GM23338 (cell line): ENCODE measurements around the gene KCNQ5. TPM values are rescaled to one million over a fixed set of nuclear protein-coding genes. Genes with fewer than 3 reads are reported as not detected.

Source experiments
- ATAC-seq: fragments of 200-7000 bp; cut with Tn5 transposase; 3 replicates; pipeline ENCODE4 v1.9.1; 2020
- DNase-seq: peaks from one replicate; pipeline ENCODE4 v3.0.0-alpha.2; 2015; ENCODE audit warnings: low spot score
- H2AFZ ChIP-seq: fragments of 200-600 bp; sonication (generic); 2 replicates; pipeline ENCODE4 v1.8.0; 2016; ENCODE audit warnings: antibody characterized with exemption, mild to moderate bottlenecking, moderate library complexity
- H3F3A ChIP-seq: fragments of 200-600 bp; sonication (generic); replicated peaks from 2 replicates; pipeline ENCODE4 v1.8.0; 2017; ENCODE audit warnings: antibody characterized with exemption, mixed run types, low read depth
- H3K27ac ChIP-seq: fragments of 200-600 bp; sonication (generic); 2 replicates; pipeline ENCODE4 v1.6.1; 2016; ENCODE audit warnings: low read depth
- H3K27me3 ChIP-seq: fragments of 200-600 bp; sonication (generic); 2 replicates; pipeline ENCODE4 v1.8.0; 2016; ENCODE audit warnings: mild to moderate bottlenecking, mixed run types, moderate library complexity; ENCODE audit not compliant: insufficient read depth
- H3K36me3 ChIP-seq: fragments of 200-600 bp; sonication (generic); 2 replicates; pipeline ENCODE4 v1.8.0; 2016; ENCODE audit warnings: mild to moderate bottlenecking; ENCODE audit not compliant: insufficient read depth
- H3K4me1 ChIP-seq: fragments of 200-600 bp; sonication (generic); 2 replicates; pipeline ENCODE4 v1.8.0; 2016; ENCODE audit warnings: mild to moderate bottlenecking, moderate library complexity; ENCODE audit not compliant: insufficient read depth
- H3K4me2 ChIP-seq: fragments of 200-600 bp; sonication (generic); 2 replicates; pipeline ENCODE4 v1.7.1; 2017; ENCODE audit warnings: mixed run types
- H3K4me3 ChIP-seq: fragments of 200-600 bp; sonication (generic); 2 replicates; pipeline ENCODE4 v1.6.1; 2016; ENCODE audit warnings: mixed run types
- H3K79me2 ChIP-seq: fragments of 200-600 bp; sonication (generic); replicated peaks from 2 replicates; pipeline ENCODE4 v1.8.0; 2017; ENCODE audit warnings: mild to moderate bottlenecking; ENCODE audit not compliant: insufficient read depth
- H3K9me2 ChIP-seq: fragments of 200-600 bp; sonication (generic); 2 replicates; pipeline ENCODE4 v1.8.0; 2017; ENCODE audit not compliant: insufficient read depth
- H4K20me1 ChIP-seq: fragments of 200-600 bp; sonication (generic); replicated peaks from 2 replicates; pipeline ENCODE4 v1.8.0; 2017; ENCODE audit warnings: mild to moderate bottlenecking; ENCODE audit not compliant: insufficient read depth
- H3K27ac Mint-ChIP-seq: 2 replicates; pipeline ENCODE4 v1.8.0; 2020; ENCODE audit warnings: inconsistent platforms, mild to moderate bottlenecking, moderate library complexity, mixed read lengths
- H3K27me3 Mint-ChIP-seq: 3 replicates; pipeline ENCODE4 v1.8.0; 2022; ENCODE audit warnings: low read depth, mild to moderate bottlenecking, moderate library complexity, mixed read lengths, inconsistent platforms; ENCODE audit not compliant: insufficient read depth, poor library complexity
- H3K36me3 Mint-ChIP-seq: 3 replicates; pipeline ENCODE4 v1.8.0; 2021; ENCODE audit warnings: low read depth, mild to moderate bottlenecking, inconsistent platforms, moderate library complexity, mixed read lengths
- H3K4me1 Mint-ChIP-seq: 3 replicates; pipeline ENCODE4 v1.8.0; 2020; ENCODE audit warnings: mild to moderate bottlenecking, inconsistent platforms, mixed read lengths
- H3K4me3 Mint-ChIP-seq: 3 replicates; pipeline ENCODE4 v1.8.0; 2021; ENCODE audit warnings: moderate library complexity, mild to moderate bottlenecking, inconsistent platforms, mixed read lengths
- H3K9me3 Mint-ChIP-seq: 3 replicates; pipeline ENCODE4 v1.8.0; 2020; ENCODE audit warnings: moderate library complexity, mild to moderate bottlenecking, inconsistent platforms, mixed read lengths
- CREB1 ChIP-seq: fragments of 250-450 bp; sonication (Bioruptor Pico); IDR thresholded peaks from 2 replicates; pipeline ENCODE4 v1.5.0; 2020; ENCODE audit warnings: low read depth, mild to moderate bottlenecking, moderate library complexity
- EZH2 ChIP-seq: fragments of 200-600 bp; sonication (generic); IDR thresholded peaks from one replicate; pipeline ENCODE4 v1.8.0; 2017; ENCODE audit warnings: antibody characterized with exemption, mild to moderate bottlenecking, low read depth; ENCODE audit not compliant: unreplicated experiment
- EZH2phosphoT487 ChIP-seq: fragments of 200-600 bp; sonication (generic); IDR thresholded peaks from one replicate; pipeline ENCODE4 v1.8.1; 2018; ENCODE audit warnings: antibody characterized with exemption; ENCODE audit not compliant: unreplicated experiment
- JUNB ChIP-seq: IDR thresholded peaks from one replicate; pipeline ENCODE4 v1.6.1; 2016; ENCODE audit warnings: antibody characterized with exemption; ENCODE audit not compliant: unreplicated experiment
- NANOG ChIP-seq: IDR thresholded peaks from 2 replicates; pipeline ENCODE4 v1.6.1; 2016; ENCODE audit warnings: antibody characterized with exemption, borderline replicate concordance
- POLR2AphosphoS5 ChIP-seq: IDR thresholded peaks from 2 replicates; pipeline ENCODE4 v1.6.1; 2016; ENCODE audit warnings: antibody characterized with exemption, low read depth
- STAT1 ChIP-seq: IDR thresholded peaks from one replicate; pipeline ENCODE4 v1.6.1; 2016; ENCODE audit warnings: antibody characterized with exemption; ENCODE audit not compliant: unreplicated experiment
- ZNF114 ChIP-seq: fragments of 250-450 bp; sonication (Bioruptor Pico); IDR thresholded peaks from 2 replicates; pipeline ENCODE4 v1.5.0; 2020; ENCODE audit warnings: mild to moderate bottlenecking, moderate library complexity
- ZNF331 ChIP-seq: fragments of 250-450 bp; sonication (Bioruptor Pico); IDR thresholded peaks from 2 replicates; pipeline ENCODE4 v1.5.0; 2020; ENCODE audit warnings: low read depth, mild to moderate bottlenecking, moderate library complexity
- polyA plus RNA-seq: library from polyadenylated mRNA; unstranded; fragments of >200 nt; fragmentation: Nextera tagmentation; extraction: Ambion mirVana; gene quantifications from 2 replicates; pipeline ENCODE4 v1.2.1, GENCODE V29; 2016
- total RNA-seq: library from RNA; depleted of rRNA; stranded (reverse); fragments of >200 nt; shearing (Covaris generic); gene quantifications from 2 replicates; pipeline ENCODE4 v1.2.3, GENCODE V29; 2014
- TF ChIP-seq, protein P1 (sequence below): fragments of 250-450 bp; sonication (Bioruptor Pico); IDR thresholded peaks from 2 replicates; pipeline ENCODE4 v1.5.0; 2020; ENCODE audit warnings: mild to moderate bottlenecking, moderate library complexity
- TF ChIP-seq, protein P2 (sequence below), 2 experiments: fragments of 200-600 bp in 1 of 2; sonication (generic) in 1 of 2; conservative IDR thresholded peaks; 2 replicates each; pipeline versions ENCODE4 v1.5.1 to v1.6.1; 2016 to 2017; ENCODE audit warnings: antibody characterized with exemption in 2 of 2, low read depth in 2 of 2, mild to moderate bottlenecking in 2 of 2, moderate library complexity in 1 of 2
- TF ChIP-seq, protein P3 (sequence below): IDR thresholded peaks from one replicate; pipeline ENCODE4 v1.6.1; 2018; ENCODE audit warnings: antibody characterized with exemption; ENCODE audit not compliant: unreplicated experiment
- TF ChIP-seq, protein P4 (sequence below): IDR thresholded peaks from 2 replicates; pipeline ENCODE4 v1.6.1; 2016; ENCODE audit warnings: antibody characterized with exemption

KCNQ5 gene
- total and polyA plus RNA-seq, 2 experiments from 2014 or later = 0.68 to 0.87 TPM

DNA sequence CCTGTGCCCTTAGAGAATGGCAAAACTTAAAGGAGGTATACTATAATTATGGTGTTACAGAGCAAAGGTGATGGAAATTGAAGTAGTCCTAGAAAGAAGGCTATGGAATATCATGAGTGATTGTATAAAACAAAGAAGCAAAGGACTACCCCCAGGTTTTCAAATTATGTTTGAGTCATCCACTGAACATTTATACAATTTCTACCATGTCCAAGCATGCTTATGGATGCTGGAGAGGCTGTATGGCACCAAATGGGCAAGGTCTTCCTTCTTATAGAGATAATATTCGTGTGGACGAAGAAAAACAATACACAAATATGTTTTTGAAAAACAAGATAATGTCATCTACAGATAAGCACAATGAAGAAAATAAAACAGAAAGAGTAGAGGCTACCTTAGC, 425.9 kb downstream of the KCNQ5 start:
- ATAC-seq (no peak), DNase-seq (no peak)
- H4K20me1 ChIP-seq = no peaks in the 10 kb centered on the region

More for the DNA sequence above, 425.9 kb downstream of the KCNQ5 start:
- Mint-ChIP-seq H3K9me3 (no peaks in the 10 kb centered on the region), H3K4me3 (no peak overlapping the region), H3K36me3 (no peaks in the 10 kb centered on the region), H3K27me3 (no peaks in the 10 kb centered on the region), H3K4me1 (no peaks in the 10 kb centered on the region; the same call in 2 of the 3 replicates), H3K27ac (no peak overlapping the region)
- Histone ChIP-seq H3K27ac (no peak overlapping the region), H3F3A (no peaks in the 10 kb centered on the region), H3K4me3 (no peak overlapping the region), H3K79me2 (no peaks in the 10 kb centered on the region), H2AFZ (no peak overlapping the region), H3K4me1 (no peaks in the 10 kb centered on the region), H3K9me2 (no peaks in the 10 kb centered on the region), H3K4me2 (no peak overlapping the region), H3K27me3 (no peaks in the 10 kb centered on the region), H3K36me3 (no peaks in the 10 kb centered on the region)
- TF ChIP-seq EZH2 (no peak), ZNF114 (CRISPR knock-in tag) (no peak), EZH2phosphoT487 (no peak), NANOG (no peak), ZNF331 (CRISPR knock-in tag) (no peak), POLR2AphosphoS5 (no peak), STAT1 (no peak), CREB1 (CRISPR knock-in tag) (no peak), JUNB (no peak)
- TF ChIP-seq, protein P1, sequence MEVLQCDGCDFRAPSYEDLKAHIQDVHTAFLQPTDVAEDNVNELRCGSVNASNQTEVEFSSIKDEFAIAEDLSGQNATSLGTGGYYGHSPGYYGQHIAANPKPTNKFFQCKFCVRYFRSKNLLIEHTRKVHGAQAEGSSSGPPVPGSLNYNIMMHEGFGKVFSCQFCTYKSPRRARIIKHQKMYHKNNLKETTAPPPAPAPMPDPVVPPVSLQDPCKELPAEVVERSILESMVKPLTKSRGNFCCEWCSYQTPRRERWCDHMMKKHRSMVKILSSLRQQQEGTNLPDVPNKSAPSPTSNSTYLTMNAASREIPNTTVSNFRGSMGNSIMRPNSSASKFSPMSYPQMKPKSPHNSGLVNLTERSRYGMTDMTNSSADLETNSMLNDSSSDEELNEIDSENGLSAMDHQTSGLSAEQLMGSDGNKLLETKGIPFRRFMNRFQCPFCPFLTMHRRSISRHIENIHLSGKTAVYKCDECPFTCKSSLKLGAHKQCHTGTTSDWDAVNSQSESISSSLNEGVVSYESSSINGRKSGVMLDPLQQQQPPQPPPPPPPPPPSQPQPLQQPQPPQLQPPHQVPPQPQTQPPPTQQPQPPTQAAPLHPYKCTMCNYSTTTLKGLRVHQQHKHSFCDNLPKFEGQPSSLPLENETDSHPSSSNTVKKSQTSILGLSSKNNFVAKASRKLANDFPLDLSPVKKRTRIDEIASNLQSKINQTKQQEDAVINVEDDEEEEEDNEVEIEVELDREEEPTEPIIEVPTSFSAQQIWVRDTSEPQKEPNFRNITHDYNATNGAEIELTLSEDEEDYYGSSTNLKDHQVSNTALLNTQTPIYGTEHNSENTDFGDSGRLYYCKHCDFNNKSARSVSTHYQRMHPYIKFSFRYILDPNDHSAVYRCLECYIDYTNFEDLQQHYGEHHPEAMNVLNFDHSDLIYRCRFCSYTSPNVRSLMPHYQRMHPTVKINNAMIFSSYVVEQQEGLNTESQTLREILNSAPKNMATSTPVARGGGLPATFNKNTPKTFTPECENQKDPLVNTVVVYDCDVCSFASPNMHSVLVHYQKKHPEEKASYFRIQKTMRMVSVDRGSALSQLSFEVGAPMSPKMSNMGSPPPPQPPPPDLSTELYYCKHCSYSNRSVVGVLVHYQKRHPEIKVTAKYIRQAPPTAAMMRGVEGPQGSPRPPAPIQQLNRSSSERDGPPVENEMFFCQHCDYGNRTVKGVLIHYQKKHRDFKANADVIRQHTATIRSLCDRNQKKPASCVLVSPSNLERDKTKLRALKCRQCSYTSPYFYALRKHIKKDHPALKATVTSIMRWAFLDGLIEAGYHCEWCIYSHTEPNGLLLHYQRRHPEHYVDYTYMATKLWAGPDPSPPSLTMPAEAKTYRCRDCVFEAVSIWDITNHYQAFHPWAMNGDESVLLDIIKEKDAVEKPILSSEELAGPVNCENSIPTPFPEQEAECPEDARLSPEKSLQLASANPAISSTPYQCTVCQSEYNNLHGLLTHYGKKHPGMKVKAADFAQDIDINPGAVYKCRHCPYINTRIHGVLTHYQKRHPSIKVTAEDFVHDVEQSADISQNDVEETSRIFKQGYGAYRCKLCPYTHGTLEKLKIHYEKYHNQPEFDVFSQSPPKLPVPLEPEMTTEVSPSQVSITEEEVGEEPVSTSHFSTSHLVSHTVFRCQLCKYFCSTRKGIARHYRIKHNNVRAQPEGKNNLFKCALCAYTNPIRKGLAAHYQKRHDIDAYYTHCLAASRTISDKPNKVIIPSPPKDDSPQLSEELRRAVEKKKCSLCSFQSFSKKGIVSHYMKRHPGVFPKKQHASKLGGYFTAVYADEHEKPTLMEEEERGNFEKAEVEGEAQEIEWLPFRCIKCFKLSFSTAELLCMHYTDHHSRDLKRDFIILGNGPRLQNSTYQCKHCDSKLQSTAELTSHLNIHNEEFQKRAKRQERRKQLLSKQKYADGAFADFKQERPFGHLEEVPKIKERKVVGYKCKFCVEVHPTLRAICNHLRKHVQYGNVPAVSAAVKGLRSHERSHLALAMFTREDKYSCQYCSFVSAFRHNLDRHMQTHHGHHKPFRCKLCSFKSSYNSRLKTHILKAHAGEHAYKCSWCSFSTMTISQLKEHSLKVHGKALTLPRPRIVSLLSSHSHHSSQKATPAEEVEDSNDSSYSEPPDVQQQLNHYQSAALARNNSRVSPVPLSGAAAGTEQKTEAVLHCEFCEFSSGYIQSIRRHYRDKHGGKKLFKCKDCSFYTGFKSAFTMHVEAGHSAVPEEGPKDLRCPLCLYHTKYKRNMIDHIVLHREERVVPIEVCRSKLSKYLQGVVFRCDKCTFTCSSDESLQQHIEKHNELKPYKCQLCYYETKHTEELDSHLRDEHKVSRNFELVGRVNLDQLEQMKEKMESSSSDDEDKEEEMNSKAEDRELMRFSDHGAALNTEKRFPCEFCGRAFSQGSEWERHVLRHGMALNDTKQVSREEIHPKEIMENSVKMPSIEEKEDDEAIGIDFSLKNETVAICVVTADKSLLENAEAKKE (CRISPR knock-in tag) = no peak
- TF ChIP-seq, protein P2, sequence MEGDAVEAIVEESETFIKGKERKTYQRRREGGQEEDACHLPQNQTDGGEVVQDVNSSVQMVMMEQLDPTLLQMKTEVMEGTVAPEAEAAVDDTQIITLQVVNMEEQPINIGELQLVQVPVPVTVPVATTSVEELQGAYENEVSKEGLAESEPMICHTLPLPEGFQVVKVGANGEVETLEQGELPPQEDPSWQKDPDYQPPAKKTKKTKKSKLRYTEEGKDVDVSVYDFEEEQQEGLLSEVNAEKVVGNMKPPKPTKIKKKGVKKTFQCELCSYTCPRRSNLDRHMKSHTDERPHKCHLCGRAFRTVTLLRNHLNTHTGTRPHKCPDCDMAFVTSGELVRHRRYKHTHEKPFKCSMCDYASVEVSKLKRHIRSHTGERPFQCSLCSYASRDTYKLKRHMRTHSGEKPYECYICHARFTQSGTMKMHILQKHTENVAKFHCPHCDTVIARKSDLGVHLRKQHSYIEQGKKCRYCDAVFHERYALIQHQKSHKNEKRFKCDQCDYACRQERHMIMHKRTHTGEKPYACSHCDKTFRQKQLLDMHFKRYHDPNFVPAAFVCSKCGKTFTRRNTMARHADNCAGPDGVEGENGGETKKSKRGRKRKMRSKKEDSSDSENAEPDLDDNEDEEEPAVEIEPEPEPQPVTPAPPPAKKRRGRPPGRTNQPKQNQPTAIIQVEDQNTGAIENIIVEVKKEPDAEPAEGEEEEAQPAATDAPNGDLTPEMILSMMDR (conservative IDR thresholded peaks at IDR 0.05; ENCODE audit: low read depth in 2 of 2) = no peak
- TF ChIP-seq, protein P3, sequence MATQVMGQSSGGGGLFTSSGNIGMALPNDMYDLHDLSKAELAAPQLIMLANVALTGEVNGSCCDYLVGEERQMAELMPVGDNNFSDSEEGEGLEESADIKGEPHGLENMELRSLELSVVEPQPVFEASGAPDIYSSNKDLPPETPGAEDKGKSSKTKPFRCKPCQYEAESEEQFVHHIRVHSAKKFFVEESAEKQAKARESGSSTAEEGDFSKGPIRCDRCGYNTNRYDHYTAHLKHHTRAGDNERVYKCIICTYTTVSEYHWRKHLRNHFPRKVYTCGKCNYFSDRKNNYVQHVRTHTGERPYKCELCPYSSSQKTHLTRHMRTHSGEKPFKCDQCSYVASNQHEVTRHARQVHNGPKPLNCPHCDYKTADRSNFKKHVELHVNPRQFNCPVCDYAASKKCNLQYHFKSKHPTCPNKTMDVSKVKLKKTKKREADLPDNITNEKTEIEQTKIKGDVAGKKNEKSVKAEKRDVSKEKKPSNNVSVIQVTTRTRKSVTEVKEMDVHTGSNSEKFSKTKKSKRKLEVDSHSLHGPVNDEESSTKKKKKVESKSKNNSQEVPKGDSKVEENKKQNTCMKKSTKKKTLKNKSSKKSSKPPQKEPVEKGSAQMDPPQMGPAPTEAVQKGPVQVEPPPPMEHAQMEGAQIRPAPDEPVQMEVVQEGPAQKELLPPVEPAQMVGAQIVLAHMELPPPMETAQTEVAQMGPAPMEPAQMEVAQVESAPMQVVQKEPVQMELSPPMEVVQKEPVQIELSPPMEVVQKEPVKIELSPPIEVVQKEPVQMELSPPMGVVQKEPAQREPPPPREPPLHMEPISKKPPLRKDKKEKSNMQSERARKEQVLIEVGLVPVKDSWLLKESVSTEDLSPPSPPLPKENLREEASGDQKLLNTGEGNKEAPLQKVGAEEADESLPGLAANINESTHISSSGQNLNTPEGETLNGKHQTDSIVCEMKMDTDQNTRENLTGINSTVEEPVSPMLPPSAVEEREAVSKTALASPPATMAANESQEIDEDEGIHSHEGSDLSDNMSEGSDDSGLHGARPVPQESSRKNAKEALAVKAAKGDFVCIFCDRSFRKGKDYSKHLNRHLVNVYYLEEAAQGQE = no peak
- TF ChIP-seq, protein P4, sequence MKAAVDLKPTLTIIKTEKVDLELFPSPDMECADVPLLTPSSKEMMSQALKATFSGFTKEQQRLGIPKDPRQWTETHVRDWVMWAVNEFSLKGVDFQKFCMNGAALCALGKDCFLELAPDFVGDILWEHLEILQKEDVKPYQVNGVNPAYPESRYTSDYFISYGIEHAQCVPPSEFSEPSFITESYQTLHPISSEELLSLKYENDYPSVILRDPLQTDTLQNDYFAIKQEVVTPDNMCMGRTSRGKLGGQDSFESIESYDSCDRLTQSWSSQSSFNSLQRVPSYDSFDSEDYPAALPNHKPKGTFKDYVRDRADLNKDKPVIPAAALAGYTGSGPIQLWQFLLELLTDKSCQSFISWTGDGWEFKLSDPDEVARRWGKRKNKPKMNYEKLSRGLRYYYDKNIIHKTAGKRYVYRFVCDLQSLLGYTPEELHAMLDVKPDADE = no peak
